Activated CD8-positive, alpha-beta T cell treated with anti-CD3 and anti-CD28 coated beads for 36 hours (primary cell): ENCODE data around the gene MAPKAP1. TPM values are rescaled to one million over a fixed set of nuclear protein-coding genes. Genes with fewer than 3 reads are reported as not detected.

Source experiments
- ATAC-seq: fragments of 200-7000 bp; cut with Tn5 transposase; one replicate; pipeline ENCODE4 v1.10.0; 2021; ENCODE audit warnings: mild to moderate bottlenecking, moderate library complexity
- CTCF ChIA-PET: fragments of 350-600 bp; sonication (Branson Sonifier 250); formaldehyde crosslinking; loops from one replicate; lab custom pipeline; 2021; ENCODE audit warnings: antibody characterized with exemption; lab: Charles Lee
- POLR2A ChIA-PET: fragments of 350-600 bp; sonication (Branson Sonifier 250); formaldehyde crosslinking; loops from one replicate; lab custom pipeline; 2021; ENCODE audit warnings: antibody characterized with exemption; lab: Charles Lee
- DNase-seq: peaks from one replicate; pipeline ENCODE4 v3.0.0-alpha.2; 2020
- H3K27ac Mint-ChIP-seq: one replicate; pipeline ENCODE4 v1.8.0; 2021; ENCODE audit warnings: mild to moderate bottlenecking, mixed read lengths
- H3K27me3 Mint-ChIP-seq: one replicate; pipeline ENCODE4 v1.8.0; 2021; ENCODE audit warnings: mixed read lengths
- H3K36me3 Mint-ChIP-seq: one replicate; pipeline ENCODE4 v1.8.0; 2021; ENCODE audit warnings: low read depth, mixed read lengths
- H3K4me1 Mint-ChIP-seq: one replicate; pipeline ENCODE4 v1.8.0; 2021; ENCODE audit warnings: low read depth, mixed read lengths
- H3K4me3 Mint-ChIP-seq: one replicate; pipeline ENCODE4 v1.8.0; 2021; ENCODE audit warnings: mild to moderate bottlenecking, moderate library complexity, mixed read lengths
- H3K9me3 Mint-ChIP-seq: one replicate; pipeline ENCODE4 v1.8.0; 2021; ENCODE audit warnings: mixed read lengths
- intact Hi-C: fragments of 100-400 bp; cut with micrococcal nuclease; formaldehyde crosslinking; loops from one replicate; pipeline ENCODE4 v1.10.0; 2022
- total RNA-seq, 2 experiments: library from RNA; stranded (reverse); gene quantifications; one replicate each; pipeline ENCODE4 v1.2.3, GENCODE V29; 2021
- TF ChIP-seq, protein P1 (sequence below): fragments of 200-600 bp; IDR thresholded peaks from one replicate; pipeline ENCODE4 v1.8.0; 2022; ENCODE audit warnings: antibody characterized with exemption, mild to moderate bottlenecking

The MAPKAP1 gene
- total RNA-seq, 2 experiments from 2014 or later, result 58.8 to 62.4 TPM

DNA sequence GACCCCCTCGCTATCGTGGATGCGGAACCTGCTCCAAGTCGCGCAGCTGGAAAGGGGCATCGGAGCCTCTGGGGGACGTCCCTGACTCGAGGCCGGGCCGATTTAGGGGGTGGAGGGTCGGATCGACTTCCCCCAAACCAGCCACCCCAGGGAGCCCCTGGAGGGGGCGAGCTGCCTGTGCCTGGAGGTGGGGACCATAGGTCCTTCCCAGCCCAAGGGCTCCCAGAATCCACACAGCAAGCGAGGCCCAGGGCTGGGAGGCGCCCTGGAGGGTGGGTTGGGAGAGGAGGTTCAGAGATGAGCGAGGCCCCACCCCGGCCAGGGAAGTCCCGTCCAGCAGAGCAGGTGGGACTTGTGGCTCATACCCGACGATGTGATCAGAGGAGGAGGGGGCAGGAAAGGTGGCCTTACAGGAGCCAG lies 297.8 kb downstream of the MAPKAP1 start:
- ATAC-seq, result peak; percentile 22
- H3K4me3 Mint-ChIP-seq, result peak overlapping the region; percentile 59
- H3K27ac Mint-ChIP-seq, result no peak overlapping the region
- H3K9me3 Mint-ChIP-seq, result no peaks in the 10 kb centered on the region
- peak; percentile 31 for DNase-seq
- H3K4me1 Mint-ChIP-seq, result peaks cover 14% of the 10 kb centered on the region
- intact Hi-C loops, result loop anchor here (5.0 kb wide), 1 partner anchor 818 kb away; no protein-coding TSS in a partner anchor
- TF ChIP-seq, protein P1, sequence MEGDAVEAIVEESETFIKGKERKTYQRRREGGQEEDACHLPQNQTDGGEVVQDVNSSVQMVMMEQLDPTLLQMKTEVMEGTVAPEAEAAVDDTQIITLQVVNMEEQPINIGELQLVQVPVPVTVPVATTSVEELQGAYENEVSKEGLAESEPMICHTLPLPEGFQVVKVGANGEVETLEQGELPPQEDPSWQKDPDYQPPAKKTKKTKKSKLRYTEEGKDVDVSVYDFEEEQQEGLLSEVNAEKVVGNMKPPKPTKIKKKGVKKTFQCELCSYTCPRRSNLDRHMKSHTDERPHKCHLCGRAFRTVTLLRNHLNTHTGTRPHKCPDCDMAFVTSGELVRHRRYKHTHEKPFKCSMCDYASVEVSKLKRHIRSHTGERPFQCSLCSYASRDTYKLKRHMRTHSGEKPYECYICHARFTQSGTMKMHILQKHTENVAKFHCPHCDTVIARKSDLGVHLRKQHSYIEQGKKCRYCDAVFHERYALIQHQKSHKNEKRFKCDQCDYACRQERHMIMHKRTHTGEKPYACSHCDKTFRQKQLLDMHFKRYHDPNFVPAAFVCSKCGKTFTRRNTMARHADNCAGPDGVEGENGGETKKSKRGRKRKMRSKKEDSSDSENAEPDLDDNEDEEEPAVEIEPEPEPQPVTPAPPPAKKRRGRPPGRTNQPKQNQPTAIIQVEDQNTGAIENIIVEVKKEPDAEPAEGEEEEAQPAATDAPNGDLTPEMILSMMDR, result no peak
- POLR2A ChIA-PET, result no interaction called here
- no peaks in the 10 kb centered on the region for H3K36me3 Mint-ChIP-seq
- H3K27me3 Mint-ChIP-seq, result peaks cover 16% of the 10 kb centered on the region
- CTCF ChIA-PET, result interaction anchor here (2.2 to 2.7 kb wide), 2 partner anchors 33 to 186 kb away, joined by 8 to 9 read pairs; no protein-coding TSS in a partner anchor

DNA sequence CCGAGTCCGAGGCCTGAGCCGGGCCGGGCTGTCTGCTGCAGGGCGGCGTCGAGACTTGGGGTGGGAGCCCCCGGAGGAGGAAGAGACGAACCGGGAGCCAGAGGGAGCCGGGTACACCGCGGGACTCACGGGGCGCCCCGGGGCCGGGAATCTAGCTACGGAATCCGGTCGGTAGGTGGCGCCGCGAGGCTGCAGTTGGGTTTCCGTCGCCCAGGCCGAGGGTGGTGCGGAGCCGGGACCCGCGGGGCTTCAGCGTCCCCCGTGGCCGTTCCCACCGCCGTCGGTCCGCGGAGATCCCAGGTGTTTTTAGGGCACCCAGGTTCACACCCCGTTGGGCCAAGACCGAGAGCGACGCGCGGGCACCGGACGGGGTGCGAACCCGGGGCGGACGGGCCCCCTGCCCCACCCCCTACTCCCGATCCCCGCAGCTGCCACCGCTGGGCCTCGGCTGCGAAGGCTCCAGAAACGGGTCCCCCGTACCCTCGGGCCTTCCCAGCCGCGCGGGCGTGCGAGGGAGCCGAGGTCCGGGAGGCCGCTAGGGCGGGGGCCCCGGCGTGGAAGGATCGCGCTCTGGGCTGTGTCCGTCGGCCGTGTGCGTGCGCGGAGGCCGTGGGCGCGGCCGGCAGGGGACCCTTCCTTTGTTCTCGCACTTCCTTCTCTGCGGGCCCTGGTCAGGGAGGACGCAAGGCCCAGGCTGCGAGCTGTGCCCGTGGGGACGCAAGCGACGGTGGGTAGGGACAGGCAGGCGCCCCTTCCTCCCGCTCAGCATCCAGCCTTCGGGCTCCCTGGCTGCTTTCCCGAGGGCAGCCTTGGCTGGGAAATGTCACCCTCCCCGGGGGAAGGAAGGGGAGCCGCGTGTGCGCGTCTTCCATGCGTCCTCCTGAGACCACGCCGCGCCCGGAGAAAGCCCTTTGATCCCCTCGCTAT lies 298.8 kb downstream of the MAPKAP1 start:
- Mint-ChIP-seq H3K27ac (no peak overlapping the region), H3K4me3 (peak overlapping the region; percentile 59), H3K4me1 (peaks cover 14% of the 10 kb centered on the region), H3K9me3 (no peaks in the 10 kb centered on the region), H3K27me3 (peaks cover 16% of the 10 kb centered on the region), H3K36me3 (no peaks in the 10 kb centered on the region)
- TF ChIP-seq, protein P1, result peak; percentile 99
- peak; percentile 84 for DNase-seq
- ATAC-seq, result peak; percentile 81
- ChIA-PET POLR2A (no interaction called here), CTCF (interaction anchor here (0.6 to 2.7 kb wide), 60 partner anchors 9 to 1091 kb away, joined by 3 to 11 read pairs (median 4); partner anchors contain the start of gene MAPKAP1)
- intact Hi-C loops, result loop anchor here (5.0 kb wide), 1 partner anchor 819 kb away; no protein-coding TSS in a partner anchor

- ChIA-PET POLR2A (no interaction called here), CTCF (interaction anchor here (0.6 to 2.7 kb wide), 60 partner anchors 8 to 1092 kb away, joined by 3 to 11 read pairs (median 4); partner anchors contain the start of gene MAPKAP1)
- no peaks in the 10 kb centered on the region for H3K36me3 Mint-ChIP-seq
- H3K4me1 Mint-ChIP-seq, result peaks cover 14% of the 10 kb centered on the region
- H3K4me3 Mint-ChIP-seq, result peak overlapping the region; percentile 59
- ATAC-seq (peak; percentile 24), DNase-seq (no peak)
- H3K9me3 Mint-ChIP-seq, result no peaks in the 10 kb centered on the region
- H3K27me3 Mint-ChIP-seq, result peaks cover 16% of the 10 kb centered on the region
- intact Hi-C loops, result loop anchor here (5.0 kb wide), 1 partner anchor 820 kb away; no protein-coding TSS in a partner anchor
- no peak overlapping the region for H3K27ac Mint-ChIP-seq
- TF ChIP-seq, protein P1, result no peak
Measured at GRCh38 chr9:125407432-125407973, 299.5 kb downstream of the MAPKAP1 start.

GRCh38 chr9:125406810-125407087 lies 300.3 kb downstream of the MAPKAP1 start:
- intact Hi-C loops, result loop anchor here (5.0 kb wide), 1 partner anchor 821 kb away; no protein-coding TSS in a partner anchor

More at GRCh38 chr9:125406810-125407087, 300.3 kb downstream of the MAPKAP1 start:
- ChIA-PET POLR2A (no interaction called here), CTCF (interaction anchor here (0.7 to 2.3 kb wide), 7 partner anchors 13 to 895 kb away, joined by 3 to 11 read pairs (median 3); no protein-coding TSS in a partner anchor)
- ATAC-seq, result no peak
- TF ChIP-seq, protein P1, result no peak
- H3K9me3 Mint-ChIP-seq, result no peaks in the 10 kb centered on the region
- DNase-seq, result no peak
- no peaks in the 10 kb centered on the region for H3K36me3 Mint-ChIP-seq
- H3K4me1 Mint-ChIP-seq, result peaks cover 14% of the 10 kb centered on the region
- no peak overlapping the region for H3K27ac Mint-ChIP-seq
- H3K4me3 Mint-ChIP-seq, result no peak overlapping the region
- H3K27me3 Mint-ChIP-seq, result peaks cover 16% of the 10 kb centered on the region
